SK-N-MC (cell line): ENCODE data around the gene HS3ST2.

Experiments
- EZH2 ChIP-seq: fragments of 200-600 bp; sonication (generic); IDR thresholded peaks from one replicate; pipeline ENCODE4 v1.6.1; 2017; ENCODE audit warnings: antibody characterized with exemption
- FOXP2 ChIP-seq: optimal IDR thresholded peaks from 2 replicates; pipeline ENCODE3; 2011; ENCODE audit warnings: mild to moderate bottlenecking, moderate library complexity; ENCODE audit not compliant: insufficient read depth; ENCODE audit errors: extremely low read length, control extremely low read depth
- POLR2AphosphoS5 ChIP-seq: IDR thresholded peaks from 2 replicates; pipeline ENCODE4 v1.6.1; 2012; ENCODE audit warnings: mild to moderate bottlenecking, low read depth, low read length, borderline replicate concordance

GRCh38 chr16:22864375-22864774, 50.4 kb downstream of the HS3ST2 start:
- TF ChIP-seq POLR2AphosphoS5 (no peak), FOXP2 (no peak), EZH2 (no peak)
